HepG2 (cell line): ENCODE data around the gene TRMT112. TPM values are rescaled to one million over a fixed set of nuclear protein-coding genes. Genes with fewer than 3 reads are reported as not detected.
A peak's percentile ranks its signal among the peaks of the same experiment; 100 is the strongest.

Experiments used
- ATAC-seq: fragments of 200-7000 bp; cut with Tn5 transposase; 3 replicates; pipeline ENCODE4 v1.9.1; 2020; ENCODE audit warnings: mild to moderate bottlenecking, moderate library complexity
- BruUV-seq: library from RNA; stranded (reverse); fragments of 400-500 nt; replicated peaks from 2 replicates; lab custom pipeline; 2021; lab: Mats Ljungman, UMichigan
- CTCF ChIA-PET: fragments of 300-600 bp; formaldehyde crosslinking; extraction: SDS; loops from one replicate; lab custom pipeline; 2021; ENCODE audit warnings: low total read pairs, inconsistent platforms, low intra/inter-chr PET ratio; lab: Yijun Ruan, JAX
- POLR2A ChIA-PET: fragments of 350-600 bp; sonication (Branson Sonifier 250); formaldehyde crosslinking; loops from one replicate; lab custom pipeline; 2020; ENCODE audit warnings: antibody characterized with exemption, inconsistent platforms; lab: Yijun Ruan, JAX
- DNase-seq: peaks from one replicate; pipeline ENCODE4 v3.0.0-alpha.2; 2015; ENCODE audit warnings: low spot score
- FAIRE-seq: peaks from 3 replicates; lab custom pipeline; 2011; peaks lifted over from hg19 to GRCh38; lab: Jason Lieb, UNC
- H2AFZ ChIP-seq: one replicate; pipeline ENCODE4 v1.6.1; 2011; ENCODE audit warnings: low read length, inconsistent platforms
- H3K27ac ChIP-seq: fragments of 300-600 bp; 3 replicates; pipeline ENCODE4 v1.8.0; 2011; ENCODE audit warnings: mixed run types, mild to moderate bottlenecking, mixed read lengths, low read length, inconsistent platforms; ENCODE audit not compliant: insufficient read depth; ENCODE audit errors: extremely low read length
- H3K27me3 ChIP-seq, 2 experiments: fragments of 200-600 bp in 1 of 2; 2 replicates in 1 of 2; 3 replicates in 1 of 2; pipeline versions ENCODE4 v1.6.0 to v1.8.0; 2011; ENCODE audit warnings: low read length in 2 of 2, mild to moderate bottlenecking in 2 of 2, moderate library complexity in 2 of 2, inconsistent platforms in 1 of 2; ENCODE audit not compliant: insufficient read depth in 2 of 2, control insufficient read depth in 1 of 2
- H3K36me3 ChIP-seq, 2 experiments: fragments of 200-600 bp in 1 of 2; replicated peaks in 1 of 2; 2 replicates in 1 of 2; 3 replicates in 1 of 2; pipeline versions ENCODE4 v1.5.1 to v1.8.0; 2011; ENCODE audit warnings: low read length in 2 of 2, inconsistent platforms in 1 of 2; ENCODE audit not compliant: insufficient read depth in 2 of 2, control insufficient read depth in 1 of 2
- H3K4me1 ChIP-seq: 2 replicates; pipeline ENCODE4 v1.5.1; 2012; ENCODE audit warnings: low read length, inconsistent platforms; ENCODE audit not compliant: insufficient read depth
- H3K4me2 ChIP-seq: 2 replicates; pipeline ENCODE4 v1.6.0; 2011; ENCODE audit warnings: low read depth, low read length, inconsistent platforms
- H3K4me3 ChIP-seq, 3 experiments: fragments of 200-600 bp in 1 of 3; sonication (generic), shearing (Covaris generic) in 1 of 3; replicated peaks in 1 of 3; 2 replicates each; pipeline ENCODE4 v1.5.1; 2011 to 2016; ENCODE audit warnings: low read length in 3 of 3, inconsistent platforms in 2 of 3, low read depth in 2 of 3, mild to moderate bottlenecking in 2 of 3, control low read depth in 1 of 3, mixed read lengths in 1 of 3; ENCODE audit not compliant: insufficient read depth in 1 of 3
- H3K79me2 ChIP-seq: one replicate; pipeline ENCODE4 v1.6.1; 2011; ENCODE audit warnings: low read length, inconsistent platforms; ENCODE audit not compliant: insufficient read depth
- H3K9ac ChIP-seq: 2 replicates; pipeline ENCODE4 v1.6.0; 2011; ENCODE audit warnings: mild to moderate bottlenecking, low read depth, low read length, inconsistent platforms; ENCODE audit not compliant: insufficient read depth
- H3K9me3 ChIP-seq: 2 replicates; pipeline ENCODE4 v1.5.1; 2012; ENCODE audit warnings: mild to moderate bottlenecking, low read length
- H4K20me1 ChIP-seq: 2 replicates; pipeline ENCODE4 v1.6.0; 2011; ENCODE audit warnings: inconsistent platforms, mild to moderate bottlenecking, low read length, moderate library complexity; ENCODE audit not compliant: insufficient read depth
- HBP1 ChIP-seq: IDR thresholded peaks from 2 replicates; pipeline ENCODE4 v1.6.1; 2016; ENCODE audit warnings: low read depth, control low read depth
- HNF1A ChIP-seq, 2 experiments: sonication (generic) in 1 of 2; formaldehyde crosslinking in 1 of 2; IDR thresholded peaks; 2 replicates each; pipeline versions ENCODE4 v1.4.0 to v1.6.1; 2016 to 2020; ENCODE audit warnings: borderline replicate concordance in 1 of 2, low read depth in 1 of 2, mild to moderate bottlenecking in 1 of 2, missing genetic modification reagents in 1 of 2
- MXD4 ChIP-seq: IDR thresholded peaks from 2 replicates; pipeline ENCODE4 v1.6.1; 2016; ENCODE audit warnings: mild to moderate bottlenecking, missing biosample characterization, missing genetic modification reagents
- RFXAP ChIP-seq: sonication (generic); formaldehyde crosslinking; IDR thresholded peaks from 2 replicates; pipeline ENCODE4 v1.4.0; 2020; ENCODE audit warnings: missing genetic modification reagents, borderline replicate concordance
- WGBS: methylation state at CpG from one replicate; pipeline ENCODE4 v1.1.6; 2017; ENCODE audit warnings: low lambda C conversion rate; 5-methylcytosine and 5-hydroxymethylcytosine counted together
- in situ Hi-C: cut with HindIII; loops from 2 replicates; pipeline ENCODE4 v1.10.0; 2017; ENCODE audit warnings: low pct_unique_long_range_greater_than_20kb; ENCODE audit not compliant: extremely low pct_ligation_motif_present
- intact Hi-C: fragments of 100-400 bp; cut with micrococcal nuclease; formaldehyde crosslinking; loops from one replicate; pipeline ENCODE4 v1.10.0; 2022; ENCODE audit not compliant: unreplicated experiment
- polyA plus RNA-seq, 8 experiments: library from polyadenylated mRNA; depleted of rRNA in 3 of 8; stranded (reverse) in 7 of 8; unstranded in 1 of 8; fragments of >200 nt; fragmentation: Illumina TruSeq in 4 of 8; extraction: Trizol in 4 of 8; gene quantifications; 2 replicates each; pipeline versions ENCODE4 v1.2.1 to v1.2.3, GENCODE V29; 2011 to 2016; ENCODE audit warnings: low read depth in 4 of 8, missing spikeins in 1 of 8, mixed read lengths in 1 of 8; ENCODE audit not compliant: insufficient read depth in 1 of 8
- total RNA-seq, 5 experiments: library from RNA; depleted of rRNA; stranded (reverse); fragments of >200 nt; fragmentation: Illumina TruSeq; extraction: Trizol; gene quantifications; 2 replicates each; pipeline ENCODE4 v1.2.3, GENCODE V29; 2016; ENCODE audit warnings: low read depth in 1 of 5

Gene TRMT112
- total and polyA plus RNA-seq, 2 of the 13 experiments (the other 11 are each of a cell fraction or from before 2014, with no cell fraction given), result 186 to 409 TPM

GRCh38 chr11:64357904-64358535 is 40.7 kb upstream of the TRMT112 start (continued):
- no peak for TF ChIP-seq MXD4 (CRISPR knock-in tag)

- Histone ChIP-seq H3K36me3 (peaks cover 5 to 13% of the 10 kb centered on the region in 2 experiments; a peak in 3 of 5 replicates), H3K79me2 (no peaks in the 10 kb centered on the region), H3K9me3 (no peaks in the 10 kb centered on the region), H3K9ac (peak overlapping the region; percentile 34; the same call in 1 of the 2 replicates), H3K4me1 (peaks cover 56% of the 10 kb centered on the region), H4K20me1 (no peaks in the 10 kb centered on the region), H3K4me3 (peak overlapping the region in 1 of 3 experiments; percentile 94; a peak in 1 of 6 replicates), H3K4me2 (peak overlapping the region; percentile 99), H3K27ac (no peak overlapping the region), H3K27me3 (peaks cover 0 to 13% of the 10 kb centered on the region in 2 experiments; a peak in 3 of 5 replicates), H2AFZ (no peak overlapping the region)
- no TSS peak for BruUV-seq
- FAIRE-seq (no peak), ATAC-seq (no peak), DNase-seq (no peak)
- POLR2A ChIA-PET, result interaction anchor here (0.6 to 6.5 kb wide), 5 partner anchors 18 to 536 kb away, joined by 3 to 61 read pairs (median 3); partner anchors contain the start of genes ESRRA, PRDX5 and TRMT112
- in situ Hi-C loops, result no loop called here
- CTCF ChIA-PET, result no interaction called here
- 13% methylated on average over 1 of the region's 6 CpGs for WGBS
- intact Hi-C loops, result no loop called here
- TF ChIP-seq HBP1 (CRISPR knock-in tag), result no peak
- TF ChIP-seq RFXAP (CRISPR knock-in tag), result no peak
- no peak for TF ChIP-seq HNF1A (IDR thresholded peaks at IDR 0.05; ENCODE audit: low read depth)
- TF ChIP-seq HNF1A (CRISPR knock-in tag; IDR thresholded peaks at IDR 0.05; ENCODE audit: borderline replicate concordance), result 0 out of 2 replicates have a peak, but pooled peaks have one; percentile 1
Measured at GRCh38 chr11:64357446-64357845, 40.1 kb upstream of the TRMT112 start.
